Fibroblast of skin of left quadriceps (primary cell): Measurements from ENCODE around the gene ASCC3.
A peak's percentile ranks its signal among the peaks of the same experiment; 100 is the strongest.
"Not testable (repeated sequence)": the region's sequence is repeated elsewhere in the genome, so short reads cannot be mapped to it uniquely, and the experiment has no call there.

Experiments
- DNase-seq, 2 experiments: peaks; one replicate each; pipeline ENCODE4 v3.0.0-alpha.2; 2013; ENCODE audit warnings: low read depth in 2 of 2

ASCC3 gene

GRCh38 chr6:100883347-100883746, 2.2 kb upstream of the ASCC3 start:
- DNase-seq: no peak

DNA sequence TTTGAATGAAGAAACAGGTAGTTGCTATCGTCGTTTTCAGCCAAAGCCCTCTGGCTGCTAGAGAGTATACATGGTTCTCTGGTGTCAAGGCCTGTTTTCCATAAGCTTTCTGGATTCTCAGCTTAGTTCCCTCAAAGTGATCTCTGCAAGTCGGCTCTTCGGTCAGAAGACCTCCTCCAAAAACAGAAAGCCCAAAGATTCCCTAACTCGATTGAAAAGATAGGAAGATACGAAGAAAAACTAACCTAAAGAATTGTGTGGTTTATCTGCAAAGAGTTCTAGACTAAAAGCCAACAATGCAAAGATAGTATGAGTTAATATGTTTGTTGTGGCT, 545 bp upstream of the ASCC3 start:
- no peak for DNase-seq

GRCh38 chr6:100880149-100880852, 828 bp downstream of the ASCC3 start:
- DNase-seq: no peak

- no peak for DNase-seq
Observed at GRCh38 chr6:100879317-100879716, 1.8 kb downstream of the ASCC3 start.

GRCh38 chr6:100877851-100878250, 3.3 kb downstream of the ASCC3 start:
- DNase-seq: no peak

DNA sequence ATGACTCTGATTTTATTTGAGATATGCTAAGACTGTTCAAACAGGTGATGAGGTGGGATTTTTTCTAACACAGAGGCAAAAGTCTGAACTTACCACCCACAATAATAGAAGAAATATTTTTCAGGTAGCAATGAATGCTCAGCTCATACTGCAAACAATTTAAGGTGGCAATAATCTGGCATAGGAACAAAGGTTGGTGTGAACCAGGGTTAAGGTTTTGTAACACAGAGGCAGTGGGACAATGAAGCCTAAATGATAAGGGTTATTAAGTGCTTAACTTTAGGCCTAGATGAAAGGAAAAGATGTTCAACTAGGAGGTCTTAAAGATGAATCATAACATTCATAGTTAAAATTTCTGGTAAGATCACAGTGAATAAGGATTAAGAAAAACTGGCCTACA, 4.9 kb downstream of the ASCC3 start:
- no peak for DNase-seq

DNA sequence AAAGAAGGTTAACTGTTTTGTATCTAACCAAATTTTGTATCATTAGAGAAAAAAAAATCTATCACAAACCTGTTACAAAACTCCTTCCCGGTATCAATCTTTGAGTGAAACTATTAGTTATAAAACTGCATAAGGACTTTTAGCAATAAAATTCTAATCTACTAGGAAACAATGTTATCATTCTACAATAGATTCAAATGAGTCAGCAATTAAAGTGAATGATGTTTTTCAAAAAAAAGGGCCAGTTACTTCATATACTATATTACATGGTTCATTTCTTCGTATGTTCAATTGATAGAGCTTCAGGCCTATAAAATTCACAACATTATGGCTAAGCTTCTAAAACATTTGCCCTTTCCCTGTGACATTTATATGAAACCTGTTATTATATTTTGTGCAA, 15.6 kb downstream of the ASCC3 start:
- DNase-seq: no peak

DNA sequence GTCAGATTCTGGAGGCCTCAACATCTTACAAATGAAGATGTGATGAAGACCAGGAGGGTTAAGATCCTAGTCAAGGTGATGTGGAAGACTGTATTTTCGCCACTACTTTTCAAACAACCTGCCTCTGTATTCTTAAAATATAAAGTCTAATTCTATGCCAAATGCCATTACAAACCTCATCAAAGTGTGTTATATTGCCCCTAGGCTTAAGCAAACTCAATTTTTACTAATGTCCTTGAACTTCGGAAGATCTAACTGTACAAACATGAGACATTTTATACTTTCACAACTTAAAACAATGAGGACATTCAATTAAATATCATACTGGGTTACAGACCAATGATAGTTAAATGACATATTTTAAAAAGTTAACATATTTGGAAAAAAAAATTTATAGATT, 19.1 kb downstream of the ASCC3 start:
- no peak for DNase-seq

DNA sequence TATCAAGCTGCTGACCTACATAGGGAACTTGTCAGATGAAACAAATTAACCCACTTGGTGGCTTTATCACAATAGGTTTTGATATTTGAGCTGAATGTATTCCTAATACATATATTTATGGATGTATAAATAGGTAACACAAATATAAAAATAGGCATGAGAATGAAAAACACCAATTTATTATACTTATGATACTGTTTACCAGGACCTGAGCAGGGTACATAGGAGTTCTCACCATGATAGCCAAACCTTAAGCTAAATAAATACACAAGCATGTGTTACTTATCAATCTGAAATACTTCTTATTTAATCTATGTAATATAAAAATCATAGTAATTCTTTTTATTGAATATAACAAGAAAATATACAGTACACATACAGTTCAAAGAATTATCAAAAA, 25.0 kb downstream of the ASCC3 start:
- DNase-seq: no peak

GRCh38 chr6:100851819-100852218, 29.3 kb downstream of the ASCC3 start:
- no peak for DNase-seq

DNA sequence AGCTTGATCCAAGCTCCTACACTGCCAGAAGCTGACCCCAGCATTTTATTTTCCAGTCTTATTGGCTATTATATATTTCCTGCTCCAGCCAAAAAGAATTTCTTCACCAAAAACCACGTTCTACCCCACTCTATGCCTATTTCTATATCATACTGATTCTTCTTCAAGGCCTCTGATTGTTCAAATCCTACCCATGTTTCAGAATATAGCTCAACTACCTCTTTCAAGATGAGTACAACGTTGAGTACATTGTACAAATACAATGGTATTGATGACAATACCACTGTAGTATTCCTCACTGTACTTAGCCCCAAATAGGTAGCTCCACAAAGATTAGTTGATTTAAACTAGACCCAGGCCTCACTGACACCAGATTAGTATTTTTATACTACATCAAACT, 31.0 kb downstream of the ASCC3 start:
- DNase-seq: no peak

DNA sequence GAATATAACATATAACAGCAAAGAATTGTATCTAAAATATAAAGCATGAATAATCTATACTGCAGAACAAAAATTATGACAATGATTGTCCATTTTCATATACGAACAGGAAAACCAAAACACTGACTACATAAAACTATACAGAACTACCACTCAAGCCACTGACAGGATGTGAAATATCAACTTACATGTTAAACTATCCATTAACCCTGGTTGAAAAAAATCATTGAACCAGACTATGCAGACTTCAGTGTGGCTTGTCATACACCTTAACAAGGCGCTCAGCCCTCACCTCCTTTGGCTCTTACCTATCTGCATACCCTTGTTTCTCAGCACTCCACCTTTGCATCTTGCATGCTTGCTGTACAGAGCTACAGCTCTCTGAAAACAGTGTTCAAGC, 34.9 kb downstream of the ASCC3 start:
- DNase-seq: no peak

DNA sequence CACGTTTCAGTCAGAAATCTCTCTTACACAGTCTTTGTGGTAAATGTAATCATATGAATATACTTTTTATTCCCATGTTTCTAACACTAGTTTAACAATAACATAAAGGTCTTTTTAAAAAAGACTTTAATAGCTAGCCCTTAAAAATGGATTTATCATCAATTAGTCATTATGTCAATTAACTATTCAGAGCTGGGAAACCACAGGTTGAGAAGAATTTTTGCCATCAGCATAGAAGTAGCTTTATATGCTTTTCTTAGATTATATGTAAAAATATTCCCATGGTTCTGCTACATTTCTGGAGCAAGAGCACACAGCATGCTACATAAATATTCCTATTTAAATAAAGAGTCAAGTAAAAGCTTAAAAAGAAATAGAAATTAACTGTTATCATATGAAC, 35.5 kb downstream of the ASCC3 start:
- no peak for DNase-seq

DNA sequence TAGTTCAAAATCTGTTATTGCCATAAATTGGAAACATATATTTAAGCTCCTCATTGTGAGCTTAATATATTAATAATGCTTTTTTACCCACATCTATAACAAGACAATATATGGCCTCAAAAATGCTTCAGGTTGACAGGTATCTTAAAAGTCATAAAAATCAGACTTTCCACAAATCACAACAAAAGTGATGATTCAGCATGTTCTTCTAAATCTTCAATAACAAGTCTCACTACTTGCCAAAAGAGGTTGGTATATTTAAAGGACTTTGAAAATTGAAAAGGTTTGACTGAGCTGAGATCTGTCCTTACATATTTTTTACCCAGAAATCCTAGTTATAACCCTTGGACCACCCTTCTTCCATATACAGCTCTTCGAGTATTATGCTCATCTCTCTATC, 41.7 kb downstream of the ASCC3 start:
- DNase-seq: no peak

- DNase-seq: no peak
Observed at GRCh38 chr6:100838011-100838410, 43.1 kb downstream of the ASCC3 start.

DNA sequence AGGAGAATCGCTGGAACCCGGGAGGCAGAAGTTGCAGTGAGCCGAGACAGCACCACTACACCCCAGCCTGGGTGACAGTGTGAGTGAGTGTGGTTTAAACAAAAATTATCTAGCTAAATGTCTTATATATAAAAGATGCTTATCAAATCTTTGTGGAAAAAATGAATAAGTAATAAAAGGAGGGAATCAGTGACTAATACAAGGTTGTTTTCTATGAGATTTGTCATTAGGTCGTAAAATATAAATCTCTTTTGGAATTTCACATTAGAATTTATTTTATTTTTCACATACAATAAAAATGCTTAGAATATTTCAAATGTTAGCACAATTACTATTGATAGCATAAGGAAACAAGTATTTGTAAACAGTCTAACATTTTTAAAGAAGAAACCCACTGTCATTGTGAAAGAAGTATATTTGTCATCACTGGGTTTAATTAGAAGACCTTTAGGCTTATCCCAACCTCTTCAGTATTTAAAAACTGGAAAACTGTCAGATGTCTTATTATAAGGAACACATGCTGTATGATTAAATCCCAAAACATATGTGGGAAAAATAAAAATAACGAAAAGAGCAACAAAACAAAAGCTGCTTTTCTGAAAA, 47.1 kb downstream of the ASCC3 start:
- peak; percentile 28 to 39 for DNase-seq

- DNase-seq: not testable (repeated sequence)
Observed at GRCh38 chr6:100829077-100829595, 52.0 kb downstream of the ASCC3 start.

DNA sequence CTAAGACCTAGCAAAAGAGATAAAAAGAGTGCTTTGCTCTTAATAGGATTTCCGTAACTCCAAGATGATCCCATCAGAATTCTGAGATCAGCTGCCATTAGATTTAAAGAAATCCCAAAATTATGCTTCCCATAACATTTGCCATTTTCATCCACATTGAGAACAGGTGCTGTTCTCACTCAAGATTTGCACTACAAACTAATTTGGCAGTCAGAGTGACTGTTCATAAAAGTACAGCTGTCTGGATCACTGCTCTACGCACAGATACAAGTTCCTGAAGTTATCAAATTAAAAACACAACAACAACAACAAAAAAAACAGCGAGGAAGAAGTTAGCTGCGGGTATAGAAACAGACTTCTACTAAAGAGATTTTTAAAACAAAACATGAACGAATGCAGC, 58.1 kb downstream of the ASCC3 start:
- no peak for DNase-seq

- DNase-seq: no peak
Observed at GRCh38 chr6:100818066-100818465, 63.1 kb downstream of the ASCC3 start.

- no peak for DNase-seq
Observed at GRCh38 chr6:100810015-100810414, 71.1 kb downstream of the ASCC3 start.

- no peak for DNase-seq
Observed at GRCh38 chr6:100809346-100809745, 71.8 kb downstream of the ASCC3 start.

- no peak for DNase-seq
Observed at GRCh38 chr6:100808638-100809275, 72.4 kb downstream of the ASCC3 start.

GRCh38 chr6:100806296-100806695, 74.8 kb downstream of the ASCC3 start:
- DNase-seq: no peak
